Mesothelial cell of epicardium (in vitro differentiated cells): Measurements from ENCODE around the gene CCDC150. TPM values are rescaled to one million over a fixed set of nuclear protein-coding genes. Genes with fewer than 3 reads are reported as not detected.
"Not testable (repeated sequence)": the region's sequence is repeated elsewhere in the genome, so short reads cannot be mapped to it uniquely, and the experiment has no call there.

Experiments
- DNase-seq, 2 experiments: peaks; one replicate each; pipeline ENCODE4 v3.0.0; 2021; ENCODE audit warnings: low spot score in 2 of 2; ENCODE audit not compliant: unreplicated experiment in 2 of 2
- H3K27ac Mint-ChIP-seq: 2 replicates; pipeline ENCODE4 v1.8.0; 2021; ENCODE audit warnings: mixed read lengths
- H3K27me3 Mint-ChIP-seq: 2 replicates; pipeline ENCODE4 v1.8.0; 2021; ENCODE audit warnings: low read depth, mixed read lengths
- H3K36me3 Mint-ChIP-seq: 2 replicates; pipeline ENCODE4 v1.8.0; 2021; ENCODE audit warnings: mixed read lengths
- H3K4me1 Mint-ChIP-seq: 2 replicates; pipeline ENCODE4 v1.8.0; 2021; ENCODE audit warnings: mixed read lengths
- H3K4me3 Mint-ChIP-seq: 2 replicates; pipeline ENCODE4 v1.8.0; 2021; ENCODE audit warnings: mild to moderate bottlenecking, moderate library complexity, mixed read lengths
- H3K9me3 Mint-ChIP-seq: 2 replicates; pipeline ENCODE4 v1.8.0; 2021; ENCODE audit warnings: mixed read lengths
- total RNA-seq: library from RNA; stranded (reverse); gene quantifications from 3 replicates; pipeline ENCODE4 v1.2.1, GENCODE V29; 2021
- TF ChIP-seq, protein P1 (sequence below): fragments of 200-600 bp; sonication (generic); IDR thresholded peaks from one replicate; pipeline ENCODE4 v1.5.0; 2021; ENCODE audit warnings: antibody characterized with exemption; ENCODE audit not compliant: unreplicated experiment

The CCDC150 gene
- total RNA-seq, 1 donor from 2014 or later = 16.6 TPM

DNA sequence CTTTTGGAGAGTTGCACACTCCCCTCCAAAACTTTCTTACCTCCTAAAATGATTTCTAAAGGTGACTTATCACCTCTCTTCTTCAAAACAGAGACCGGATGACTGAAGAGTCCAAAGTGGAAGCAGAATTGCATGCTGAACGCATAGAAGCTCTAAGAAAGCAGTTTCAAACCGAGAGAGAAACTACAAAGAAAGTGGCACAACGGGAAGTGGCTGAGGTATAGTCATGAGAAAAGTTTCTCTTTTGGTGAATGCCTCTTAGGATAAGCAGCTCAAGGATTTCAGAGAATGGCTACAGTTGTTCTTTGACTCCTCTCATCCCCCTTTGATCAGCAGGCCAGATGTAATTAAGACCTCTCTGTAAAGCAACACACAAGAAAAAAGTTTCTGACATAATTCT lies 86.4 kb downstream of the CCDC150 start:
- peaks cover 25% of the 10 kb centered on the region for H3K4me1 Mint-ChIP-seq
- H3K9me3 Mint-ChIP-seq = no peaks in the 10 kb centered on the region
- H3K27me3 Mint-ChIP-seq = no peaks in the 10 kb centered on the region
- DNase-seq = no peak
- TF ChIP-seq, protein P1, sequence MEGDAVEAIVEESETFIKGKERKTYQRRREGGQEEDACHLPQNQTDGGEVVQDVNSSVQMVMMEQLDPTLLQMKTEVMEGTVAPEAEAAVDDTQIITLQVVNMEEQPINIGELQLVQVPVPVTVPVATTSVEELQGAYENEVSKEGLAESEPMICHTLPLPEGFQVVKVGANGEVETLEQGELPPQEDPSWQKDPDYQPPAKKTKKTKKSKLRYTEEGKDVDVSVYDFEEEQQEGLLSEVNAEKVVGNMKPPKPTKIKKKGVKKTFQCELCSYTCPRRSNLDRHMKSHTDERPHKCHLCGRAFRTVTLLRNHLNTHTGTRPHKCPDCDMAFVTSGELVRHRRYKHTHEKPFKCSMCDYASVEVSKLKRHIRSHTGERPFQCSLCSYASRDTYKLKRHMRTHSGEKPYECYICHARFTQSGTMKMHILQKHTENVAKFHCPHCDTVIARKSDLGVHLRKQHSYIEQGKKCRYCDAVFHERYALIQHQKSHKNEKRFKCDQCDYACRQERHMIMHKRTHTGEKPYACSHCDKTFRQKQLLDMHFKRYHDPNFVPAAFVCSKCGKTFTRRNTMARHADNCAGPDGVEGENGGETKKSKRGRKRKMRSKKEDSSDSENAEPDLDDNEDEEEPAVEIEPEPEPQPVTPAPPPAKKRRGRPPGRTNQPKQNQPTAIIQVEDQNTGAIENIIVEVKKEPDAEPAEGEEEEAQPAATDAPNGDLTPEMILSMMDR = no peak
- H3K36me3 Mint-ChIP-seq = peaks cover 22% of the 10 kb centered on the region
- H3K27ac Mint-ChIP-seq = no peak overlapping the region
- no peak overlapping the region for H3K4me3 Mint-ChIP-seq

DNA sequence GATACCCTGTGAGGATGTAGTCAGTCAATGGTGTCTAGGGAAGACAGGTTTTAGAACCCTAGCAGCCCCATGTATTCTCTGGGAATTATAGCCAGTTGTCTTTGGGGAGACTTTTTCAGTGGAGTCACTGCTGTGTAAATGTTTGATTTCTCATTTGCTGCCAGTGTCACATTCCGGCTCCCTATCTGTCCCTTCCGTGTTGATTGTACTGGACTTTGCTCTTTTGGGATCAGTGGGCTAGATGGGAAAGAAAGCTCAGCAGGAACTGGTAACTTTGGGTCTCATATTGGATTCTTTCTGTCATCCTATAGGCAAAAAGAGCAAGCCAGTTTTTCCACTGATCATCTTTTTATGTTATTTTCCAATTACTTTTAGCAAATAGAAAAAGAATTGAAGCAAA lies 89.9 kb downstream of the CCDC150 start:
- DNase-seq = no peak
- TF ChIP-seq, protein P1 = no peak
- Mint-ChIP-seq H3K36me3 (peaks cover 32% of the 10 kb centered on the region), H3K9me3 (no peaks in the 10 kb centered on the region), H3K27me3 (no peaks in the 10 kb centered on the region), H3K4me3 (no peak overlapping the region), H3K4me1 (peaks cover 20% of the 10 kb centered on the region), H3K27ac (peak overlapping the region; percentile 33)

DNA sequence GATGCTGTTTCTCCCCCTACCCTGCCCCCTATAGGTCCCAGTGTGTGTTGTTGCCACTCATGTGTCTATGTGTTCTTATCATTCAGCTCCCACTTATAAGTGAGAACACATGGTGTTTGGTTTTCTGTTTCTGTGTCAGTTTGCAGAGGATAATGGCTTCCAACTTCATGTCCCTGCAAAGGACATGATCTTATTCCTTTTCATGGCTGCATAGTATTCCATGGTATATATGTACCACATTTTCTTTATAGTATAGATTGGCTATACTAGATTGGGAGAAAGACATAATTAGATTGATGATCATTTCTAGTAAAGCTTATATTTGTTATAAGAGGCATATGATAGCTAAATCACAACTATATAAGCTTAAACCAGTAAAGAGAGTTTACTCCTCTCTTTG lies 97.1 kb downstream of the CCDC150 start:
- DNase-seq, H3K4me1 Mint-ChIP-seq: not testable (repeated sequence)
- H3K9me3 Mint-ChIP-seq = peaks cover 39% of the 10 kb centered on the region

GRCh38 chr2:196737046-196737445 lies 97.5 kb downstream of the CCDC150 start:
- H3K4me3 Mint-ChIP-seq = no peak overlapping the region
- H3K27ac Mint-ChIP-seq = no peak overlapping the region
- H3K27me3 Mint-ChIP-seq = no peaks in the 10 kb centered on the region
- H3K36me3 Mint-ChIP-seq = peaks cover 70% of the 10 kb centered on the region
- no peaks in the 10 kb centered on the region for H3K4me1 Mint-ChIP-seq
- TF ChIP-seq, protein P1 = no peak
- DNase-seq = no peak
- H3K9me3 Mint-ChIP-seq = peaks cover 43% of the 10 kb centered on the region

More for the DNA sequence above, 97.1 kb downstream of the CCDC150 start:
- not testable (repeated sequence) for H3K27me3 Mint-ChIP-seq, H3K4me3 Mint-ChIP-seq, H3K27ac Mint-ChIP-seq
- peaks cover 70% of the 10 kb centered on the region for H3K36me3 Mint-ChIP-seq

GRCh38 chr2:196739031-196739430 lies 99.5 kb downstream of the CCDC150 start:
- TF ChIP-seq, protein P1 = no peak
- H3K36me3 Mint-ChIP-seq = peaks cover 61% of the 10 kb centered on the region
- no peak overlapping the region for H3K27ac Mint-ChIP-seq
- peaks cover 12% of the 10 kb centered on the region for H3K4me1 Mint-ChIP-seq
- no peaks in the 10 kb centered on the region for H3K27me3 Mint-ChIP-seq
- no peak for DNase-seq
- peaks cover 47% of the 10 kb centered on the region for H3K9me3 Mint-ChIP-seq
- no peak overlapping the region for H3K4me3 Mint-ChIP-seq

GRCh38 chr2:196742216-196742615 lies 102.7 kb downstream of the CCDC150 start:
- Mint-ChIP-seq H3K4me3 (no peak overlapping the region), H3K9me3 (peaks cover 41% of the 10 kb centered on the region), H3K4me1 (peaks cover 18% of the 10 kb centered on the region), H3K27me3 (no peaks in the 10 kb centered on the region), H3K27ac (no peak overlapping the region), H3K36me3 (peaks cover 46% of the 10 kb centered on the region)
- DNase-seq = no peak
- TF ChIP-seq, protein P1 = no peak
